Upper lobe of left lung (tissue), 6 donors: Measurements from ENCODE around the gene TNRC6C. TPM values are rescaled to one million over a fixed set of nuclear protein-coding genes. Genes with fewer than 3 reads are reported as not detected.
"Not testable (repeated sequence)": the region's sequence is repeated elsewhere in the genome, so short reads cannot be mapped to it uniquely, and the experiment has no call there.

Experiments
- ATAC-seq, 2 donors: fragments of 200-7000 bp; cut with Tn5 transposase; one replicate each; pipeline ENCODE4 v1.9.1; 2022; ENCODE audit warnings: mild to moderate bottlenecking in 2 of 2, moderate library complexity in 2 of 2; ENCODE audit not compliant: low FRiP score in 2 of 2
- DNase-seq, 2 donors: peaks; one replicate each; pipeline ENCODE4 v3.0.0-alpha.2; 2019 to 2020
- H3K27ac ChIP-seq, 4 donors: fragments of 200-600 bp; sonication (generic); one replicate each; pipeline ENCODE4 v1.5.1; 2016 to 2019
- H3K27me3 ChIP-seq, 4 donors: fragments of 200-600 bp; sonication (generic); one replicate each; pipeline ENCODE4 v1.5.1; 2017 to 2019
- H3K36me3 ChIP-seq, 4 donors: fragments of 200-600 bp; sonication (generic); one replicate each; pipeline ENCODE4 v1.5.1; 2016 to 2019
- H3K4me1 ChIP-seq, 4 donors: fragments of 200-600 bp; sonication (generic); one replicate each; pipeline ENCODE4 v1.5.1; 2018 to 2019
- H3K4me3 ChIP-seq, 4 donors: fragments of 200-600 bp; sonication (generic); one replicate each; pipeline ENCODE4 v1.5.1; 2017 to 2019; ENCODE audit warnings: mild to moderate bottlenecking in 2 of 4, moderate library complexity in 1 of 4
- H3K9me3 ChIP-seq, 4 donors: fragments of 200-600 bp; sonication (generic); one replicate each; pipeline ENCODE4 v1.5.1; 2018 to 2019
- CTCF ChIP-seq, 6 experiments: fragments of 450-650 bp in 4 of 6; fragments of 200-600 bp in 2 of 6; sonication (generic) in 2 of 6; IDR thresholded peaks; one replicate each; pipeline ENCODE4 v1.5.1; 2016 to 2019; ENCODE audit warnings: antibody characterized with exemption in 6 of 6
- EP300 ChIP-seq, 4 donors: sonication (generic); formaldehyde crosslinking; IDR thresholded peaks; one replicate each; pipeline ENCODE4 v1.5.1; 2017; ENCODE audit warnings: antibody characterized with exemption in 4 of 4, control low read depth in 2 of 4
- POLR2A ChIP-seq, 4 donors: fragments of 450-650 bp; IDR thresholded peaks; one replicate each; pipeline ENCODE4 v1.5.1; 2016 to 2017; ENCODE audit warnings: antibody characterized with exemption in 4 of 4, mild to moderate bottlenecking in 2 of 4
- POLR2AphosphoS5 ChIP-seq, 2 donors: sonication (generic); formaldehyde crosslinking; IDR thresholded peaks; one replicate each; pipeline ENCODE4 v1.5.1; 2017; ENCODE audit warnings: antibody characterized with exemption in 2 of 2
- WGBS, 2 donors: methylation state at CpG; one replicate each; pipeline ENCODE4 v1.1.5; 2017 to 2018; 5-methylcytosine and 5-hydroxymethylcytosine counted together
- total RNA-seq, 6 donors: library from RNA; depleted of rRNA in 4 of 6; stranded (reverse); fragments of >200 nt in 4 of 6; gene quantifications; one replicate each; pipeline versions ENCODE4 v1.1.0 to v1.2.1, GENCODE V29; 2016 to 2021
- donor health status: DM: no; HTN: no; CAD: no; lungs with moderate emphysema.
- donor health status: DM: no; HTN: yes; CAD: no; lungs with severe emphysema.

The TNRC6C gene
- total RNA-seq, 6 donors from 2014 or later, result 8.7 to 38.8 (median 14.7) TPM

- Histone ChIP-seq H3K27me3 (no peaks in the 10 kb centered on the region), H3K4me1 (peaks cover 0 to 5% (median 0%) of the 10 kb centered on the region in 4 donors), H3K9me3 (no peaks in the 10 kb centered on the region), H3K36me3 (peaks cover 0 to 28% (median 9%) of the 10 kb centered on the region in 4 donors), H3K27ac (no peak overlapping the region), H3K4me3 (no peak overlapping the region)
- TF ChIP-seq CTCF (IDR thresholded peaks at IDR 0.05), result no peak
- no peak for TF ChIP-seq EP300 (IDR thresholded peaks at IDR 0.05)
- no peak for TF ChIP-seq POLR2AphosphoS5 (IDR thresholded peaks at IDR 0.05)
- no peak for TF ChIP-seq POLR2A (IDR thresholded peaks at IDR 0.05)
- DNase-seq (no peak), ATAC-seq (no peak)
These were observed 105.0 kb downstream of the TNRC6C start for GRCh38 chr17:78063489-78063888.

- WGBS, 2 donors, result 98 to 100% methylated on average over 4 of the region's 4 CpGs
- Histone ChIP-seq H3K4me3 (no peak overlapping the region), H3K4me1 (no peaks in the 10 kb centered on the region), H3K27ac (no peak overlapping the region), H3K27me3 (no peaks in the 10 kb centered on the region), H3K9me3 (no peaks in the 10 kb centered on the region), H3K36me3 (peaks cover 0 to 38% (median 10%) of the 10 kb centered on the region in 4 donors)
- DNase-seq (no peak), ATAC-seq (no peak)
- no peak for TF ChIP-seq POLR2A (IDR thresholded peaks at IDR 0.05)
- no peak for TF ChIP-seq CTCF (IDR thresholded peaks at IDR 0.05)
- TF ChIP-seq POLR2AphosphoS5 (IDR thresholded peaks at IDR 0.05), result no peak
- no peak for TF ChIP-seq EP300 (IDR thresholded peaks at IDR 0.05)
These were observed 106.2 kb downstream of the TNRC6C start for GRCh38 chr17:78064708-78065107.

GRCh38 chr17:78066976-78067375 lies 108.5 kb downstream of the TNRC6C start:
- not testable (repeated sequence) for ATAC-seq, H3K27me3 ChIP-seq, H3K4me3 ChIP-seq, DNase-seq, H3K27ac ChIP-seq, H3K9me3 ChIP-seq, H3K4me1 ChIP-seq
- H3K36me3 ChIP-seq, result peaks cover 0 to 57% (median 23%) of the 10 kb centered on the region in 4 donors
- WGBS, 2 donors, result 97% methylated on average over 4 of the region's 4 CpGs

GRCh38 chr17:78069695-78070094 lies 111.2 kb downstream of the TNRC6C start:
- no peak for ATAC-seq
- 63 to 74% methylated on average over 4 of the region's 4 CpGs for WGBS, 2 donors
- no peak for DNase-seq
- H3K27me3 ChIP-seq, result no peaks in the 10 kb centered on the region
- no peak overlapping the region for H3K4me3 ChIP-seq
- H3K4me1 ChIP-seq, result no peaks in the 10 kb centered on the region
- H3K9me3 ChIP-seq, result no peaks in the 10 kb centered on the region
- TF ChIP-seq CTCF (IDR thresholded peaks at IDR 0.05) (no peak), EP300 (IDR thresholded peaks at IDR 0.05) (no peak), POLR2AphosphoS5 (IDR thresholded peaks at IDR 0.05) (no peak), POLR2A (IDR thresholded peaks at IDR 0.05) (no peak)
- no peak overlapping the region for H3K27ac ChIP-seq
- peaks cover 4 to 84% (median 47%) of the 10 kb centered on the region in 4 donors for H3K36me3 ChIP-seq

- H3K27me3 ChIP-seq, result no peaks in the 10 kb centered on the region
- H3K36me3 ChIP-seq, result peaks cover 10 to 95% (median 64%) of the 10 kb centered on the region in 4 donors
- TF ChIP-seq EP300 (IDR thresholded peaks at IDR 0.05) (no peak), CTCF (IDR thresholded peaks at IDR 0.05) (no peak), POLR2A (IDR thresholded peaks at IDR 0.05) (no peak), POLR2AphosphoS5 (IDR thresholded peaks at IDR 0.05) (no peak)
- DNase-seq, result no peak
- H3K4me1 ChIP-seq, result no peaks in the 10 kb centered on the region
- 89 to 98% methylated on average over 3 of the region's 3 CpGs for WGBS, 2 donors
- no peak overlapping the region for H3K27ac ChIP-seq
- no peak overlapping the region for H3K4me3 ChIP-seq
- ATAC-seq, result no peak
- H3K9me3 ChIP-seq, result no peaks in the 10 kb centered on the region
These were observed 114.5 kb downstream of the TNRC6C start for GRCh38 chr17:78072961-78073360.
